Measurements from ENCODE around the gene GALT.

The GALT gene

DNA sequence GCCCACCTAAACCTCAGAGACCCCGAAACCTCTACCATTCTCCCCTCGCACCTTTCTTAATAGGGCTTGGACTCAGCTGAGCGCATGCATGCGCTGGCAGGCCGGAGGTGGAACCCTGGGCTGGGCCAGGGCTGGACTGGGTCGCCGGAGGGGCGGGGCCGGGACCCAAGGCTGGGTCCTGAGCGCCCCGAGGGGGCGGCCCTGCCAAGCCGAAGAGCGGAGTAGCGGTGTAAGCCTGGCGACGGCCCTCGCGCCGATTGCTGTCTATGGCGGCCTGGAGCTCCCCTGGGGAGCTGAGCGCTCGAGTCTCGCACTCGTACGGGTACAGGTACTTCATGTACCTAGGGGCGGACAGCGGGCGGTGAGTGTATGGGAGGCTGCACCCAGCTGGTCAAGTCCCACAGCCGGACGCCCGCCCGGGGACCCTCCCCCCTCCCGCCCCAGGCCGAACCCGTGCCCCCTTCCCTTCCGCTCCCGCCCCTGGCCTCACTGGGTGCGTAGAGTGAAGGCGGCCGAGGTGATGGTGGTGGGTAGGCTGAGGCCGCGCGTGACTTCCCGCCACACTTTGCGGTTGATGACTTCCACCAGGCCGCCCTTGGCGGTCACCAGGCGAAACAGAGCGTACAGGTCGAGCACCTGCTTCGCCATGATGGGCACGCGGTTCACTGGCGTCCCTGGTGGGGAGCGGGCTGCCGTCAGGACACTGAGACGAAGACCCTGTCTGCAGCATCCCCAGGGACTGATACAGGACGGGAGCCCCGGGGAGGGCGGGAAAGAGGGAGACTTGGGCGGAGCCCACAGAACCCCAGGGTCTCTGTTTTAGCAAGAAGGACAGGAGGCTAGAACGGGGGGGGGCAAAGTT, 22.9 kb upstream of the GALT start:
- no peak overlapping the region for H3K4me3 ChIP-seq (ENCODE audit: low read depth, low read length)
- no peak for DNase-seq (ENCODE audit: low read depth)
- no peak for TF ChIP-seq MYC (IDR thresholded peaks at IDR 0.05; ENCODE audit: low read depth, low read length)
- TF ChIP-seq, protein P1, sequence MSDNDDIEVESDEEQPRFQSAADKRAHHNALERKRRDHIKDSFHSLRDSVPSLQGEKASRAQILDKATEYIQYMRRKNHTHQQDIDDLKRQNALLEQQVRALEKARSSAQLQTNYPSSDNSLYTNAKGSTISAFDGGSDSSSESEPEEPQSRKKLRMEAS (IDR thresholded peaks at IDR 0.05; ENCODE audit: low read depth, low read length): no peak
- TF ChIP-seq, protein P2, sequence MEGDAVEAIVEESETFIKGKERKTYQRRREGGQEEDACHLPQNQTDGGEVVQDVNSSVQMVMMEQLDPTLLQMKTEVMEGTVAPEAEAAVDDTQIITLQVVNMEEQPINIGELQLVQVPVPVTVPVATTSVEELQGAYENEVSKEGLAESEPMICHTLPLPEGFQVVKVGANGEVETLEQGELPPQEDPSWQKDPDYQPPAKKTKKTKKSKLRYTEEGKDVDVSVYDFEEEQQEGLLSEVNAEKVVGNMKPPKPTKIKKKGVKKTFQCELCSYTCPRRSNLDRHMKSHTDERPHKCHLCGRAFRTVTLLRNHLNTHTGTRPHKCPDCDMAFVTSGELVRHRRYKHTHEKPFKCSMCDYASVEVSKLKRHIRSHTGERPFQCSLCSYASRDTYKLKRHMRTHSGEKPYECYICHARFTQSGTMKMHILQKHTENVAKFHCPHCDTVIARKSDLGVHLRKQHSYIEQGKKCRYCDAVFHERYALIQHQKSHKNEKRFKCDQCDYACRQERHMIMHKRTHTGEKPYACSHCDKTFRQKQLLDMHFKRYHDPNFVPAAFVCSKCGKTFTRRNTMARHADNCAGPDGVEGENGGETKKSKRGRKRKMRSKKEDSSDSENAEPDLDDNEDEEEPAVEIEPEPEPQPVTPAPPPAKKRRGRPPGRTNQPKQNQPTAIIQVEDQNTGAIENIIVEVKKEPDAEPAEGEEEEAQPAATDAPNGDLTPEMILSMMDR (IDR thresholded peaks at IDR 0.05; ENCODE audit: low read depth, low read length): no peak
- TF ChIP-seq POLR2A (IDR thresholded peaks at IDR 0.05; ENCODE audit: extremely low read depth, insufficient read length): no peak

DNA sequence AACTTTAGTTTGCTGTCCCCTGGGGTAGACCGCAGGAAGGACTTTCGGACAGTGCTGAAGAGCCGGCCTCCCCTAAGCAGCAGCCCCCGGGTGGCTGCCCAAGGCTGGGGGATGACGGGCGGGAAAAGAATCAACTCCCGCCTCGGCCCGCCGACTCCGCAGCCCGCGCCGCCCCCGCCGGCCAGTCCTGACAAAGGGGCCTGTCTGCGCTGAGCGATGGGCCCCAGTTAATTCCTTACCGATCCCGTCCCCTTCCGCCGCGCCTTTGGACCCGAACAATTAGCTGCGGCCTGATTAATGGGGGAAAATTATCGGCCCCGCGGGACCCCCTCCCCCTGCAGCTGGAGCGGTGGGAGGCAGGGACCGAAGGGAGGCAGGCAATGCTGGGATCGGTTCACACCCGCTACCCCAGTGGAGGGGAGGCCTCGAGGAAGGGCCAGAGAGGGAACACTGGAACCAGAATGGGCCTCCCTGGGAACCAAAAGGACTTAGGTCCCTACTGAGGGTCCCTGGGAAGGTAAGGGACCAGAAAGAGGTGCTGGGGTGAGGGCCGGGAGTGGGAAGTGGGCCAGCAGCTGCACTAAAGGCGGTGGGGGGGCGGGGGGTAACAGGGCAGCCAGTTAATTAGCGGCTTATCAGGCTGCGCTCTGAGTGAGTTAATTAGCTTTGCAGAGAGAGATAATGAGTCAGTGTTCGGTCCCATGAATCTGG, 21.8 kb upstream of the GALT start:
- no peak overlapping the region for H3K4me3 ChIP-seq (ENCODE audit: low read depth, low read length)
- TF ChIP-seq, protein P1 (IDR thresholded peaks at IDR 0.05; ENCODE audit: low read depth, low read length): no peak
- no peak for DNase-seq (ENCODE audit: low read depth)

DNA sequence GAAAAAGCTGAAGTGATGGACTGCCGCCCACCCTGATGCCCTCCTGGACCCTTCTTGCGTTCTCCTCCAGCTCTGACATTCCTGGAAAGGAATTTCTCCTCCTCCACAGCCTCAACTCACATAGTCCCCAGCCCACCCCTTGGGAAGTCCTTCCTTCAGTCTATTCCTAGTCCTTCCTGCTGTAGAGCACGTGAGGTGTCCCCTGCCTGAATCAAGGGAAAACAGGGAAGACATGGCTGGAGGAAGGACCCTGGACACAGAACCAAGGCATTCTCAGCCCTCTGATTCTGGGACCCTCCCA, 21.3 kb upstream of the GALT start:
- DNase-seq (ENCODE audit: low read depth): no peak
- TF ChIP-seq, protein P2 (IDR thresholded peaks at IDR 0.05; ENCODE audit: low read depth, low read length): no peak
- H3K4me3 ChIP-seq (ENCODE audit: low read depth, low read length): no peak overlapping the region

DNA sequence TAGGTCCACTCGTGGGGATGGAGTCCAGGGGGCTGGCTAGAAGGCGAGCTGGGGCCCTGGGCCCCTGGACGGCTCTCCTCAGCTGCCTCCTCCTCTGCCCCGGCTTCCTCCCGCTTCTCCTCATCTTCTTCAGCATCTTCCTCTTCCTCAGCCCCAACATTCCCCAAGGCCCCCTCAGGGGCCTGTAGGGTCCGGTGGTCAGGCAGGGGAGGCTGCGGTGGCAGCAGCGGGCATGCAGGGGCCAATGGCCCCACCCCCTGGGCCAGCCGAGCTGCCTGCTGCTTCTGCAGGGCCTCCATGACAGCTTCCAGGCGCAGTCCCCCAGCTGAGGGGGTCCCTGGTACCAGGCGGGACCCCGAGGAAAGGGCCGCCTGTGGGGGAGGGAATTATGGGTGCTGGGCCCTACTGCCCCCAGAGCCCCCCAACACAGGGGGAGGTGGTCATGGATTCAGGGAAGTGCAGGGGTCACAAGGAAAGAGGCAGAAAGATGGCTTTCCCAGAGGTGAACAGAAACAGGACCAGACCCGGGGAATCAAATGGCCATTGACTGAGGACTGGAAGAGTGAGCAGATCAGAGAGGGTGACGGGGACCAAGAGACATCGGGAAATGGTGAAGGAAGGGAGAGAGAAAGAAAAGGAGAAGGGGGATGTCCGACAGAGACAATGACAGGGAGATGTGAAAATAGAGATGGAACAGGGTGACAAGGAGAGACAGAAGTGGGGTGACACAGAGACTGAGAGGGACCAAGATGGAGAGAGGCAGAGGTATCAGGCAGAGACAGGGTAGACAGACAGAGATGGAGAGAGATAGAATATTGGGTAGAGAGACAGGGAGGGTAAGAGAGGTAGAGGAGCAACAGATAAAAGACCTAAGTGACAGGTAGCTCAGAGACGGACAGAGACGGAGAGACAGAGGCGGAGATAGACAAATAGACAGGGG, 18.5 kb upstream of the GALT start:
- DNase-seq (ENCODE audit: low read depth): no peak
- H3K4me3 ChIP-seq (ENCODE audit: low read depth, low read length): no peak overlapping the region
- TF ChIP-seq MYC (IDR thresholded peaks at IDR 0.05; ENCODE audit: low read depth, low read length) (no peak), POLR2A (IDR thresholded peaks at IDR 0.05; ENCODE audit: extremely low read depth, insufficient read length) (no peak)
- TF ChIP-seq, protein P2 (IDR thresholded peaks at IDR 0.05; ENCODE audit: low read depth, low read length): no peak
- TF ChIP-seq, protein P1 (IDR thresholded peaks at IDR 0.05; ENCODE audit: low read depth, low read length): no peak

DNA sequence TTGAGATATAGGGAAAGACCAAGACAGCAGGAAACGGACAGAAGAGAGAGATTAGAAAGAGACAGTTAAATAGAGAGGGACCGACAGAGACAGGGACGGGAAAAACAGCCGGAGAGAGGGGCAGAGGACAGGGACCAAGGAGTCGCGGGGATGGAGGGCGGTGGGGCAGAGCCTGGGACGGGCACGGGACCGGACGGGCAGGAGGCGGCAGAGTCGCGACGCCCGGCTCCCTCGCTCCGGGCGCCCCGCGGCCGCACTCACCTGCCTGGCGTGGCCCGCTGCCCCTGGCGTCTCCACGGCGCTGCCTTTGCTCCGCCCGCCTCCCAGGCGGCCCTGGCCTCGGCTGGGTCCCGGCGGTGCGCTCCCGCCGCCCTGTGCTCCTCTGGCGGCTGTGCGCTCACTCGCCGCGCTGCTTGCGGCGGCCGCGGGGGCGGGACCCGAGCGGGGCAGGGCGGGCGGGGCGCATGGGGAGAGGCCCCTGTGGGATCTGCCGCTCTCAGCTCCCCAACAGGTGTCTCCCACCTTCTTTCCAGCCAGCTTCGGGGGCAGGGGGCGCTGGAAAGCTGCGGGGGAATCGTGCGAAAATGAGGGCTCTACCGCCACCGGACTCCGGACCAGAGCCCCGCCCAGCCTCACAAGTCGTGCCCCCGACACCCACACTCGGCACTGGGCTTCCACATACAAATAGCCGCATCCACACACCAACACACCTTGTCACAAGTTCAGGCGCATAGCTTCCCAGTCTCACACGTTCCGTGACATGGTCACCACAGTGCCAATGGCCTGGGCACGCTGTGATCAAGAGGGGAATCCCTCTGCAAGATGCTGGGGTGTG, 17.6 kb upstream of the GALT start, which contains the start of gene ARID3C:
TSS of gene ARID3C (minus strand) at position 411 of the 835 bp plus-strand sequence. CDS start 1,052 bp downstream, outside the sequence.
- TF ChIP-seq, protein P2 (IDR thresholded peaks at IDR 0.05; ENCODE audit: low read depth, low read length): no peak
- TF ChIP-seq POLR2A (IDR thresholded peaks at IDR 0.05; ENCODE audit: extremely low read depth, insufficient read length) (no peak), MYC (IDR thresholded peaks at IDR 0.05; ENCODE audit: low read depth, low read length) (no peak)
- TF ChIP-seq, protein P1 (IDR thresholded peaks at IDR 0.05; ENCODE audit: low read depth, low read length): no peak
- DNase-seq (ENCODE audit: low read depth): peak; percentile 60
- H3K4me3 ChIP-seq (ENCODE audit: low read depth, low read length): no peak within 1 kb of the TSS
